Measurements from ENCODE around the gene RYR3.

- TF ChIP-seq CTCF (IDR thresholded peaks at IDR 0.05) = no peak
- no peak for TF ChIP-seq EZH2 (IDR thresholded peaks at IDR 0.05; ENCODE audit: borderline replicate concordance, insufficient read depth, low read depth, low read length, poor library complexity, severe bottlenecking)
Observed at GRCh38 chr15:33304924-33305323, 5.8 kb upstream of the RYR3 start.
